Pancreas (tissue), 10 donors: ENCODE results near the gene GRPEL2. TPM values are rescaled to one million over a fixed set of nuclear protein-coding genes. Genes with fewer than 3 reads are reported as not detected.

Experiments used
- ATAC-seq, 4 donors: fragments of 200-7000 bp; cut with Tn5 transposase; one replicate each; pipeline versions ENCODE4 v1.8.0 to v1.9.1; 2020; ENCODE audit warnings: mild to moderate bottlenecking in 4 of 4, moderate library complexity in 4 of 4
- DNase-seq, 6 donors: peaks; one replicate each; pipeline ENCODE4 v3.0.0-alpha.2; 2020
- FAIRE-seq: peaks from 2 replicates; lab custom pipeline; 2012; peaks lifted over from hg19 to GRCh38; lab: Jason Lieb, UNC
- H3K27ac ChIP-seq, 4 donors: fragments of 200-600 bp; sonication (generic); 1 replicate in 3 of 4; 2 replicates in 1 of 4; pipeline versions ENCODE4 v1.5.0 to v1.8.0; 2020
- H3K27me3 ChIP-seq, 4 donors: fragments of 200-600 bp; one replicate each; pipeline ENCODE4 v1.8.0; 2021
- H3K36me3 ChIP-seq, 3 donors: fragments of 200-600 bp; sonication (generic) in 1 of 3; one replicate each; pipeline versions ENCODE4 v1.5.0 to v1.8.0; 2020 to 2021
- H3K4me1 ChIP-seq, 3 donors: fragments of 200-600 bp; one replicate each; pipeline ENCODE4 v1.8.0; 2021
- H3K4me3 ChIP-seq, 4 donors: fragments of 200-600 bp; sonication (generic) in 2 of 4; one replicate each; pipeline versions ENCODE4 v1.5.0 to v1.8.0; 2020 to 2021
- H3K9me3 ChIP-seq, 4 donors: fragments of 200-600 bp; one replicate each; pipeline ENCODE4 v1.8.0; 2021
- WGBS, 2 donors: extraction: QIAGEN DNeasy Blood & Tissue Kit; methylation state at CpG; one replicate each; pipeline ENCODE4 v1.1.7; 2013; 5-methylcytosine and 5-hydroxymethylcytosine counted together
- intact Hi-C, 3 donors: fragments of 100-400 bp; cut with DNase I; formaldehyde crosslinking; loops; one replicate each; pipeline versions ENCODE4 v1.11.1 to v1.14.2; 2022
- polyA plus RNA-seq, 2 donors: library from polyadenylated mRNA; stranded (reverse); fragments of 200-250 nt; gene quantifications; one replicate each; pipeline ENCODE4 v1.2.3, GENCODE V29; 2013
- total RNA-seq, 6 donors: library from RNA; stranded (reverse); fragmentation: NEBNext Ultra II Directional in 4 of 6; extraction: Animal tissue kit (Norgen Biotek cat#: 25700) in 4 of 6; gene quantifications; one replicate each; pipeline versions ENCODE4 v1.2.1 to v1.2.4, GENCODE V29; 2021 to 2023
- TF ChIP-seq, protein P1 (sequence below), 4 donors: fragments of 200-600 bp; sonication (generic) in 3 of 4; IDR thresholded peaks; one replicate each; pipeline versions ENCODE4 v1.5.0 to v1.8.0; 2021; ENCODE audit warnings: antibody characterized with exemption in 4 of 4
- donor health status: healthy with polysubstance abuse.
- donor health status: DM: no; HTN: no; CAD: no; lungs with moderate emphysema.
- donor health status: DM: no; HTN: no; CAD: no.
- donor health status: control.
- donor health status: control.
- donor health status: Bipolar disorder and iron deficiency.
- donor health status: DM: yes; HTN: yes; CAD: no.
- donor health status: DM: no; HTN: no; CAD: no.
- donor health status: DM: no; HTN: no; CAD: no.
- donor health status: DM: yes; HTN: yes; CAD: no.

Gene GRPEL2
- total and polyA plus RNA-seq, 8 donors = 2.1 to 9.0 (median 4.4) TPM

DNA sequence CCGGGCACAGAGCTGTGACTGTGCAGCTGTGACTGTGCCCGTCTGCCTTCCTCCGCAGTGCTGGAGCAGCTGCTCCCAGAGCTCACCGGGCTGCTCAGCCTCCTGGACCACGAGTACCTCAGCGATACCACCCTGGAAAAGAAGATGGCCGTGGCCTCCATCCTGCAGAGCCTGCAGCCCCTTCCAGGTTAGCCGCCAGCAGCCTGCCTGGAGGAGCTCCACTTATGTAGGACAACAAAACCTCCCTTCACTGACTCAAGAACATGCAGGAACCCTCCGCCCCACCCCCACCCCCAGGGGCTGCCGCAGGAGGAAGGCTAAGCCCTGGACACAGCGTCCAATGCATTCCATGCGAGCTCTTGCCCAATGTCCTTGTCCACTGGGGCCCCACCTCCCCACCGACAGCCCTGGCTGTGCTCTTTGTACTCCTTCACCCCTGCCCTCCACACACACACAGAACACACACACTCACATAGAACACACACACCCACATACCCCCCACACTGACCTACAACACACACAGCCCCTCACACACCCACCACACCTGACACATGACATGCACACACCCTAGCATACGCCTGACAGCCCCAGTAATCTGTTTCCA, 45.7 kb upstream of the GRPEL2 start:
- FAIRE-seq = no peak
- intact Hi-C loops = no loop called here
- H3K36me3 ChIP-seq = no peaks in the 10 kb centered on the region
- no peak overlapping the region for H3K27ac ChIP-seq
- ATAC-seq = no peak
- no peaks in the 10 kb centered on the region for H3K9me3 ChIP-seq
- TF ChIP-seq, protein P1, sequence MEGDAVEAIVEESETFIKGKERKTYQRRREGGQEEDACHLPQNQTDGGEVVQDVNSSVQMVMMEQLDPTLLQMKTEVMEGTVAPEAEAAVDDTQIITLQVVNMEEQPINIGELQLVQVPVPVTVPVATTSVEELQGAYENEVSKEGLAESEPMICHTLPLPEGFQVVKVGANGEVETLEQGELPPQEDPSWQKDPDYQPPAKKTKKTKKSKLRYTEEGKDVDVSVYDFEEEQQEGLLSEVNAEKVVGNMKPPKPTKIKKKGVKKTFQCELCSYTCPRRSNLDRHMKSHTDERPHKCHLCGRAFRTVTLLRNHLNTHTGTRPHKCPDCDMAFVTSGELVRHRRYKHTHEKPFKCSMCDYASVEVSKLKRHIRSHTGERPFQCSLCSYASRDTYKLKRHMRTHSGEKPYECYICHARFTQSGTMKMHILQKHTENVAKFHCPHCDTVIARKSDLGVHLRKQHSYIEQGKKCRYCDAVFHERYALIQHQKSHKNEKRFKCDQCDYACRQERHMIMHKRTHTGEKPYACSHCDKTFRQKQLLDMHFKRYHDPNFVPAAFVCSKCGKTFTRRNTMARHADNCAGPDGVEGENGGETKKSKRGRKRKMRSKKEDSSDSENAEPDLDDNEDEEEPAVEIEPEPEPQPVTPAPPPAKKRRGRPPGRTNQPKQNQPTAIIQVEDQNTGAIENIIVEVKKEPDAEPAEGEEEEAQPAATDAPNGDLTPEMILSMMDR (IDR thresholded peaks at IDR 0.05) = no peak
- no peak for DNase-seq
- WGBS, 2 donors = 73 to 81% methylated on average over 14 of the region's 14 CpGs
- no peak overlapping the region for H3K4me3 ChIP-seq
- H3K27me3 ChIP-seq = no peaks in the 10 kb centered on the region
- H3K4me1 ChIP-seq = no peaks in the 10 kb centered on the region

DNA sequence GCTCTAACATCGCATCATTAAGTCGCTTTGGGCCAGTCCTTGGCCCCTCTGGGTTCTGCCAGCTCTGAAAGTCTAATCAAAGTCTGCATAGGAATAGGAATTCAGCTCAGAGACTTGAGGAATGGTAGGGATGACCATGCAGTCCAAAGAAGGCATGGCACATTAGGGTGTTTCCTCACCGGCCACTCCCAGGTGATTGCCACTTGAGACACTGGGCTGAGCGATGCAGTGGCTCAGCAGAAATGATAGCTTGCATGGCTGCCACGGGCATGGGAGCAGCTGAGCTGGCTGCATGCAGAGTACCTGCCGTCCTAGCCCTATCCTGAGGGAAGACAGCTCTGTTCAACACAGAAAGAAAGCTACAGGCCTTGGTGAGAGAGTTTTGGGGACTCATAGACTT, 44.9 kb upstream of the GRPEL2 start:
- Histone ChIP-seq H3K27me3 (no peaks in the 10 kb centered on the region), H3K4me3 (no peak overlapping the region), H3K9me3 (no peaks in the 10 kb centered on the region), H3K4me1 (no peaks in the 10 kb centered on the region), H3K27ac (no peak overlapping the region), H3K36me3 (no peaks in the 10 kb centered on the region)
- WGBS, 2 donors = 84 to 87% methylated on average over 6 of the region's 6 CpGs
- intact Hi-C loops = no loop called here
- TF ChIP-seq, protein P1 (IDR thresholded peaks at IDR 0.05) = no peak
- DNase-seq (no peak), FAIRE-seq (no peak), ATAC-seq (no peak)

DNA sequence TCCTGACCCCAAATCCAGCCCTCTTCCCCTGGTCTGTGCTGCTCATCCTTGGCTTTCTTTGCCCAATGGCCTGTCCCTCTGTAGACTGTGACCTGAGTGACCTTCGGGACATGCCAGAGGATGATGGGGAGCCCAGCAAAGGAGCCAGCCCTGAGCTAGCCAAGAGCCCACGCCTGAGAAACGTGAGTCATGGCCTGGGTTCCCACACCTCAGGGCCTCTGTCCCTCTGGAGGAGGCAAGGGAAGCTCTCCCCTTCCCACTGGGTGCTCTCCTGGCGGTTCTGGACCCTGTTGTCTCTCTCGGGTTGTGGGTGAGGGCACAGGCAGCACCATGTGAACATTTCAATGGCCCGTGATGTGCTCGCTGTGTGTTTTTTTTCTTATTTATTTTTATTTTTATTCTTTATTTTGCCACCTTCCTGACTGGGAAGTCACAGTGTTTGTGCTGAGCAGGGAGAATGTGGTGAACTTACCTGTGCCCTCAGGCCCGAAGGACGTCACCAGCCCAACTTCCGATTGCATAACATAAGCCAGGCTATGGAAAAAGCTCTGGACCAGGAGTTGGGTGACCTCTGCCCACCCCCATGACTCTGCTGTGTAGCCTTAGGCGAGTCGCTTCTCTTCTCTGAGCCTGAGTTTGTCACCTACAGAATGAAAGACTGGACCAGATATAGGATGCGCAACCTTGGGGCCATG, 44.1 kb upstream of the GRPEL2 start:
- Histone ChIP-seq H3K9me3 (no peaks in the 10 kb centered on the region), H3K27ac (no peak overlapping the region), H3K36me3 (no peaks in the 10 kb centered on the region), H3K4me1 (no peaks in the 10 kb centered on the region), H3K4me3 (no peak overlapping the region), H3K27me3 (no peaks in the 10 kb centered on the region)
- no peak for ATAC-seq
- no peak for FAIRE-seq
- intact Hi-C loops = no loop called here
- WGBS, 2 donors = 85 to 87% methylated on average over 13 of the region's 13 CpGs
- TF ChIP-seq, protein P1 (IDR thresholded peaks at IDR 0.05) = no peak
- no peak for DNase-seq

DNA sequence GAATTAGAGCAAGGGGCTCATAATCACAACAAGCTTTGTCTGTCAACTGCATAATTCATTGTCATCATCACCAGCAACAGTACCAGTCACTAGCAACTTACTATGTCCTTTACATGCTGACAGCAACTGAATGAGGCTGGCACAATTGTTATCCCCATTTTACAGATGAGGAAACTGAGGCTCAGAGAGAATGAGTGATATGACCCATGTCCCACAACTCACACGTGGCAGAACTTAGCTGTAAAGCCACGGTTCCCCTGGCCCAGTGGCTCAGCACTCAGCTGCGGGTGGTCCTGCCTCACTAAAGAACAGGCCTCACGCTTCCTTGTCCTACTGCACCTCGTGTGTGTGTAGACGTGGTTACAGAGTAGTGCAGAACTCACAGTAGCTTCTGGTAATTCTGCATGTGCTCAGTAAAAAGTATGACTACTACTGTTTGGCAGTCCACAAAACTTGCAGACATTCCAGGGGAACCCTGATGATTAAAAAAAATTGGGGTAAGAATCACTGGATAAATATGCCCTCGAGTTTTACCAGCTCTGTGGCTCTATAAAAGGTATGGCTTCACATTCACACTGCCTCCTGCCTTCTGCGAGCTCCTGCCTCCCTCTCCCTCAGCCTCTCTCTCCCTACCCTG, 43.4 kb upstream of the GRPEL2 start:
- no peak for ATAC-seq
- no peak overlapping the region for H3K27ac ChIP-seq
- no peaks in the 10 kb centered on the region for H3K9me3 ChIP-seq
- H3K27me3 ChIP-seq = no peaks in the 10 kb centered on the region
- H3K4me1 ChIP-seq = no peaks in the 10 kb centered on the region
- H3K36me3 ChIP-seq = no peaks in the 10 kb centered on the region
- H3K4me3 ChIP-seq = no peak overlapping the region
- no peak for DNase-seq
- intact Hi-C loops = no loop called here
- TF ChIP-seq, protein P1 (IDR thresholded peaks at IDR 0.05) = no peak
- WGBS, 2 donors = 69 to 79% methylated on average over 8 of the region's 8 CpGs
- FAIRE-seq = no peak

DNA sequence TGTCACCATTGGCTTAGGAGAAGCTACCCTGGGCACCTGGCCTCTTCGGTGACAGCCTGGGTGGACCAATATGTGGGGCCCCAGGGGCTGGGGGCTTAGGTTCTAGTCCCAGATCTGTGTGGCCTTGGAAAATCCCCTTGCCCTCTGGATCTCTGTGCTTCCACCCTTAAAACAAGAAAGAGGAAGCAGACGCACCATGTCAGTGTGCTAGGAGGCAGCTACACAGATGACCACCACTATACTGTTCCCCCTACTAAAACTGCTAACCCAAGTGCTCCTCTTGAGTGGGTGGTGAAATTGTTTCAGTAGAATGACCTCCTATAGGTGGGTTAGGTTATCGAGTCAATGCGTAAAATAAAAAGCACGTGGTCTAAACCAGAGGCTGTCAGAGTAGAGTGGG, 42.7 kb upstream of the GRPEL2 start:
- WGBS, 2 donors = 88% methylated on average over 5 of the region's 5 CpGs
- Histone ChIP-seq H3K27ac (no peak overlapping the region), H3K36me3 (no peaks in the 10 kb centered on the region), H3K27me3 (no peaks in the 10 kb centered on the region), H3K4me1 (no peaks in the 10 kb centered on the region), H3K4me3 (no peak overlapping the region), H3K9me3 (no peaks in the 10 kb centered on the region)
- DNase-seq (no peak), ATAC-seq (no peak), FAIRE-seq (no peak)
- TF ChIP-seq, protein P1 (IDR thresholded peaks at IDR 0.05) = no peak
- intact Hi-C loops = no loop called here
